Stromal cell of bone marrow (primary cell): ENCODE data around the gene ARSK.
A peak's percentile ranks its signal among the peaks of the same experiment; 100 is the strongest.
"Not testable (repeated sequence)": the region's sequence is repeated elsewhere in the genome, so short reads cannot be mapped to it uniquely, and the experiment has no call there.

Source experiments
- DNase-seq: peaks from one replicate; pipeline ENCODE4 v3.0.0-alpha.2; 2012; ENCODE audit warnings: low read depth

The ARSK gene

DNA sequence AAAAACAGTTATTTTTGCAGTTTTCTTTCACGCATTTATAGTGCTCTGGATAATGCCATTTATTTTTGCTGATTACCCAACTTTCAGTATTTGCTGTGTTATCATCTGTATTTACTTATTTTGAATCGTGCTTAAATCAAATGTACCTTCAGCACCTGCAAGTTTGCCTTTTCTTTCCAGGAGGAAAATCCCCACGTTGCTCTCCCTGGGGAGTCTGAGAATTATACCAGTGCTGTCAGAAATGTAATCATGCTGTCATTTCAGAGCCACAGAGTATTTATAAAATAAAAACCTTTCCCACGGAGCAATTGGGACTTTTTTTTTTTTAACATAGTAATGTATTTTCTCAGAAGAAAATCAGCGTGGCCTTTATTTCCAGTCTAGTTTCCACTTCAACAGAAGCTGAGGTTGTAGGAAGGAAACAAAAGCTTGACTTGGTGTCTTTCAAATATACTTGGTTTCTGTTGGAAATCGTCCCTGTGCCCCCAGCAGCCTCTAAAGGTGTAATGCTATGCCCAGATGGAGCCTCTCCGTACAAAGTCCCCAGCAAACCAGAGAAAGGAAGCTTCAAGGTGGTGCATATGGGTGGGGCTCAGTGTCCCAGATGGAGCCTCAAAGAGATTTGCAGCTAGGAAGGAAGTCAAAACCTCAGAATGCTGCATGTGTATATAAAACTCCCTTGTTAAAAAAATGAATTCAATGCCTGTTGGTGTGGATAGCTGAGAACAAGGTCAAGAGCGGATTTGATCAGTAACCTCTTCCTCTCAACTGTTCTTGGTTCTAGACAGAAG, 67.1 kb downstream of the ARSK start:
- no peak for DNase-seq

DNA sequence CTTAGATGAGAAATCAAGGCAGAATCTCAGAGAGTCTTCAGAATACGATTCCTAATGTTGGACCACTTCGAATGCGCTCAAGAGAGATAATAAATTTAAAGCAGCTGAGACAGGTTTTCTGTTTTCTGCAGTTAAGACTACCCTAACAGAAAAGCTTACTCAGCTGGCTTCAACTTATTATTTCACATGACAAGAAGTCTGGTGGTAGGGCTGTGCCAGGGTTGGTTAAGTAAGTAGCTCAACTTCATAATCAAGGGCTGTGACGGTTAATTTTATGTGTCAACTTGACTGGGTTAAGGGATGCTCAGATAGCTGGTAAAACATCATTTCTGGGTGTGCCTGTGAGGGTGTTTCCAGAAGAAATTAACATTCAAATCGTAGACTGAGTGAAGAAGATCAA, 68.8 kb downstream of the ARSK start:
- DNase-seq: no peak

DNA sequence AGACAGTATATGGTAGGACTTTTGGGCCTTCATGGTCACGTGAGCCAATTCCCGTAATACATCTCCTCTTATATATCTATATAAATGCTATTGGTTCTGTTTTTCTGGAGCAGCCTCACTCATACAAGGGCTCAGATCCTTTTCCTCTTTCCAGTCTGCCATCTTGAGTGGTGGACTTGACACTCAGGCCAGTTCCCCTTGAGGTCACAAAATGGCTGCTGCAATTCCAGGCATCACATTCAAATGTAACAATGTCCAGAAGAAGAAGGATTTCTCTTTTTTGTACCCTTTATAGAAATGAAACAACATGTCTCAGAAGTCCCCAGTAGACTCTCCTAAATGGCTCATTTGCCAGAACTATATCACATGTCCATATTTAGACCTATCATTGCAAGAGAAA, 69.5 kb downstream of the ARSK start:
- no peak for DNase-seq

DNA sequence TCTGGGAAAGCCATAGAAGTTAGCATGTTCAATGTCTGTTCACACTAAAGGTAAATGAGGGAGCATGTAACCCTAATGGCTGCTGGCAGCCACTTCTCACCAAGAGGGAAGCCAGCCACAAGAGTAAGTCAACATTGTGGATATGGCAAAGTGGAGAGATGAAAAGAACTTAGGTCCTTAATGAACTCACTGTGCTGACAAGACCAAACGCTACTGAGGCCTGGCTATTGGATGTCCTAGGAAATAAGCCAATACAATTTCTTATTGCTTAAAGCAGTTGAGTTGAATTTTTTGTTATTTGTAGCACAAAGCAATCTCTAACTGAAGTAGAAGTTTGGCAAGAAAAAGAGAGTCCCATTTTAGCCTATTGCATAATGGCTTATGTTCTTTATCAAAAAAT, 71.8 kb downstream of the ARSK start:
- no peak for DNase-seq

- DNase-seq: no peak
Measured at GRCh38 chr5:95627971-95628810, 73.3 kb downstream of the ARSK start.

- DNase-seq: no peak
Measured at GRCh38 chr5:95628933-95629332, 74.0 kb downstream of the ARSK start.

- no peak for DNase-seq
Measured at GRCh38 chr5:95630394-95630917, 75.6 kb downstream of the ARSK start.

- DNase-seq: peak; percentile 82
Measured at GRCh38 chr5:95631255-95631958, 76.5 kb downstream of the ARSK start.

- peak; percentile 73 for DNase-seq
Measured at GRCh38 chr5:95631991-95632675, 77.2 kb downstream of the ARSK start.

- not testable (repeated sequence) for DNase-seq
Measured at GRCh38 chr5:95632942-95633341, 78.0 kb downstream of the ARSK start.

DNA sequence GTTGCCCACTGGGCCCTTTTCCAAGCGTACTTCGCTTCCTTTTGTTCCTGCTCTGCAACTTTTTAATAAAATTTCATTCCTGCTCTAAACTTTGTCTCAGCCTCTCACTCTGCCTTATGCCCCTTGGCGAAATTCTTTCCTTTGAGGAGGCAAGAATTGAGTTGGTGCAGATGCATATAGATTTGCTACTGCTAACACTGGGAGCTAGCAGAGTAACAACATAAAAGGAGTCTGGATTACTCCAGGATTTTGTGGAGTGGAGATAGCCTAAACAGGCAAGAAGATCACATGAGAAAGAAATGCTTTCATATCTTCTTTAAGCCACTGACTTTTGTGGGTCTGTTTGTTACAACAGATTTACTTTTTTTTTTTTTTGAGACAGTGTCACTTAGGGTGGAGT, 78.8 kb downstream of the ARSK start:
- no peak for DNase-seq

GRCh38 chr5:95634081-95634480, 79.2 kb downstream of the ARSK start:
- DNase-seq: no peak

DNA sequence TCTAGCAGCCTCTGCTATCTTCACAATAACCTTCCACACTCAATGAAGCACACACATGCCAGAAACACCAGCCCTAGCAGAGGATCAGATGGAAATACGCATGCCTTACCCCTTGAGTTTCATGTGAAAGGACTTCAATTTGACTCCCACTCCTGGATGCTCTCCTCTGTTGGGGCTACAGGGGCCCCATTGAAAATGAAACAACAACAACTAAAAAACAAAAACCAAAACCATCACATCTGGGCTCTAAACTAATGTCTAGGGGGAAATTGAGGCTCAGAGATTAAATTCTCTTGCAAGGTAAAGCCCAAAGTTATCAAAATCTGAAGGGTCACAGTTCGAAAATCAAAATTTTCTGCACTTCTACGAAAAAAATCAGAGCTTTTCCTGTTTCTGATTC, 83.7 kb downstream of the ARSK start:
- no peak for DNase-seq

DNA sequence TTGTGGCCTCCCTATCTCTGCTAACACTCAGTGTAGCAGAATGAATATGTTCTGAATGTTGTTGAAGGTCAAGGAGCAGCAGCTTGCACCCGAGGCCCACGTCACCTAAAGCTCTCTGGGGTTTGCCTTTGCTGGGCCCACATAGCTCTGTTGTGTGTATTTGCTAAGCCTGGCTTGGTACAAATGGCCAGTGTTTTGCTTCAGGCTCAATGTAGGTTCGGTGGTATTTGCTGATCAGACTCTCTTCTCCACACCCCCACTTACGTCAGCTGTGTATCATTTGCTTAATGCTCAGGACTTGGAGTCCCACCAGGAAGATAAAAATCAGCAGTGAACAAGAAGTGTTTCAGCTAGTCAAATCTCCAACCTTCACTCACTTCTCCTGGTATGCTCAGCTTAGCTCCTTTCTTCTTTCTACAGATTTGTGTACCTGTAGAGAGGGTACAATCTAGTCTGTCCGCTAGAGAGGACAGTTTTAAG, 86.9 kb downstream of the ARSK start:
- no peak for DNase-seq

- no peak for DNase-seq
Measured at GRCh38 chr5:95643152-95643551, 88.3 kb downstream of the ARSK start.

- peak; percentile 50 for DNase-seq
Measured at GRCh38 chr5:95644351-95645042, 89.6 kb downstream of the ARSK start.

GRCh38 chr5:95646226-95646568, 91.3 kb downstream of the ARSK start:
- not testable (repeated sequence) for DNase-seq

DNA sequence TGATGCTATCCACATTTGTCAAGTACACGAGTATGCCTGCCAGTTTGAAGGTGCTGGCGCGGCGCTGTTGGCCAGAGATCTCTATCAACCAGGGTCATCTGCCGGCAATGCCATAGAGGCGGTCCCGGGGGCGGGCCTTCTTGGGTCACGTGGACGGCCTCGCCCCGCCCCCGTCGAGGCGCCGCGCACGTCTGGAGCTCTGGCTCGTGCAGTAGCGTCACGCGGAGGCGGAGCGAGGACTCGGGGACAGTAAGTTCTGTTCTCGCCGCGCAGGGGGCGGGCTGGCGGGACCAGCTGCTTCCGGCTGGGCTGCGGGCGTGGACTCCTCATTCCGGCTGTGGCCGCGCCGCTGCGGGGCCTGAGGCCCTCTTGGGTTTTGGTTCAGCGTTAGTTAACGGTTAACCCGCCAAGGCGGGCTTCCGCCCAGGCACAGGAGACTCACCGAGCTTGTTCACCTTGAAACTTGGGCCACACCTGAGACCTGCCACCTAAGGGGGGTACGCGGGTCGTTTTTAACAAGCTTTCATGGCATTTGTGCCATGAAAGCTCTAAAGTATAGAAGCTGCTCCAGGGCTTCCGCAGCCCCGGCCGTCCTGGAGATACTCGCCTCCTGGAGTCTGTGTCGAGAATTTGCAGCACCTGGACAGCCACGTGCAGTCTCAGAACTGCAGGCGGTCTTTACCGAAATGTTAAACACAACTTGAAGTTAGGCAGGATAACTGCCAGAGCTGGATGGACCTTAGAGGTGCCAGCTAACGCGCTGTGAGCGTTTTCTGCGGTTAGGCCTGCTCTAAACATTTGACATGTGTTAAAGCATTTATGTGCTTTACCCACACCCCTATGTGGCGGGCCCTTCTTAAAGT, 91.9 kb downstream of the ARSK start, which contains the start of gene RFESD:
Gene RFESD, plus strand, starts transcription at position 209 of the 863 bp plus-strand sequence. CDS start 5,495 bp downstream, outside the sequence.
- DNase-seq: peak; percentile 91

- no peak for DNase-seq
Measured at GRCh38 chr5:95647886-95648860, 93.3 kb downstream of the ARSK start.
